WI38 (cell line): ENCODE data around the gene CCDC192.

Experiments
- H3K4me3 ChIP-seq: 2 replicates; pipeline ENCODE4 v1.5.1; 2011; ENCODE audit warnings: low read depth, mild to moderate bottlenecking, control low read depth, low read length
- CTCF ChIP-seq: IDR thresholded peaks from 2 replicates; pipeline ENCODE4 v1.5.1; 2012; ENCODE audit warnings: low read depth, mild to moderate bottlenecking, control low read depth, low read length

CCDC192 gene

GRCh38 chr5:127805448-127805847 is 102.3 kb downstream of the CCDC192 start:
- H3K4me3 ChIP-seq: no peak overlapping the region
- no peak for TF ChIP-seq CTCF

GRCh38 chr5:127806776-127807175 is 103.6 kb downstream of the CCDC192 start:
- no peak overlapping the region for H3K4me3 ChIP-seq

GRCh38 chr5:127809533-127809932 is 106.3 kb downstream of the CCDC192 start:
- no peak overlapping the region for H3K4me3 ChIP-seq
- no peak for TF ChIP-seq CTCF

More at GRCh38 chr5:127806776-127807175, 103.6 kb downstream of the CCDC192 start:
- no peak for TF ChIP-seq CTCF

GRCh38 chr5:127810017-127810416 is 106.8 kb downstream of the CCDC192 start:
- no peak overlapping the region for H3K4me3 ChIP-seq
- no peak for TF ChIP-seq CTCF

GRCh38 chr5:127810707-127811490 is 107.7 kb downstream of the CCDC192 start:
- H3K4me3 ChIP-seq: no peak overlapping the region
- no peak for TF ChIP-seq CTCF

GRCh38 chr5:127812570-127812969 is 109.4 kb downstream of the CCDC192 start:
- no peak overlapping the region for H3K4me3 ChIP-seq
- TF ChIP-seq CTCF: no peak
